Psoas muscle (tissue), 8 donors: ENCODE results near the gene TIMM17B. TPM values are rescaled to one million over a fixed set of nuclear protein-coding genes. Genes with fewer than 3 reads are reported as not detected.
"Not testable (repeated sequence)": the region's sequence is repeated elsewhere in the genome, so short reads cannot be mapped to it uniquely, and the experiment has no call there.

Source experiments
- ATAC-seq, 4 donors: fragments of 200-7000 bp; cut with Tn5 transposase; one replicate each; pipeline ENCODE4 v1.9.1; 2020; ENCODE audit warnings: moderate library complexity in 3 of 4, mild to moderate bottlenecking in 2 of 4
- DNase-seq, 2 donors: peaks; one replicate each; pipeline ENCODE4 v3.0.0-alpha.2; 2020
- H3K27ac ChIP-seq: fragments of 200-600 bp; one replicate; pipeline ENCODE4 v1.8.0; 2022
- H3K27me3 ChIP-seq, 3 donors: fragments of 200-600 bp in 1 of 3; one replicate each; pipeline versions ENCODE4 v1.6.1 to v1.8.0; 2013 to 2022; ENCODE audit warnings: low read length in 2 of 3, mild to moderate bottlenecking in 2 of 3, moderate library complexity in 1 of 3; ENCODE audit not compliant: insufficient read depth in 3 of 3
- H3K36me3 ChIP-seq, 2 donors: fragments of 200-600 bp in 1 of 2; one replicate each; pipeline versions ENCODE4 v1.6.1 to v1.8.0; 2013 to 2022; ENCODE audit warnings: low read depth in 1 of 2, mild to moderate bottlenecking in 1 of 2, moderate library complexity in 1 of 2; ENCODE audit not compliant: insufficient read depth in 1 of 2
- H3K4me1 ChIP-seq: fragments of 200-600 bp; one replicate; pipeline ENCODE4 v1.8.0; 2022
- H3K4me3 ChIP-seq: fragments of 200-600 bp; one replicate; pipeline ENCODE4 v1.8.0; 2022; ENCODE audit warnings: mild to moderate bottlenecking
- H3K9me3 ChIP-seq: fragments of 200-600 bp; one replicate; pipeline ENCODE4 v1.8.0; 2022
- whole genome bisulfite sequencing, 3 donors: extraction: QIAGEN DNeasy Blood & Tissue Kit; methylation state at CpG; one replicate each; pipeline versions ENCODE4 v1.1.6 to v1.1.7; 2013; 5-methylcytosine and 5-hydroxymethylcytosine counted together
- intact Hi-C, 2 donors: fragments of 100-400 bp; cut with DNase I; formaldehyde crosslinking; loops; one replicate each; pipeline versions ENCODE4 v1.11.0 to v1.14.2; 2022
- polyA plus RNA-seq, 3 donors: library from polyadenylated mRNA; stranded (reverse); fragments of 200-250 nt; gene quantifications; one replicate each; pipeline ENCODE4 v1.2.3, GENCODE V29; 2013
- total RNA-seq, 4 donors: library from RNA; stranded (reverse); fragmentation: NEBNext Ultra II Directional in 2 of 4; extraction: Animal tissue kit (Norgen Biotek cat#: 25700) in 2 of 4; gene quantifications; one replicate each; pipeline versions ENCODE4 v1.2.1 to v1.2.4, GENCODE V29; 2021 to 2023
- TF ChIP-seq, protein P1 (sequence below): fragments of 200-600 bp; IDR thresholded peaks from one replicate; pipeline ENCODE4 v1.8.0; 2022; ENCODE audit warnings: antibody characterized with exemption
- donor health status: healthy with polysubstance abuse.
- donor health status: DM: no; HTN: no; CAD: no; lungs with moderate emphysema.
- donor health status: Bipolar disorder and iron deficiency.
- donor health status: healthy.
- donor health status: DM: yes; HTN: yes; CAD: no.
- donor health status: DM: no; HTN: no; CAD: no.
- donor health status: DM: no; HTN: no; CAD: no.
- donor health status: DM: yes; HTN: yes; CAD: no.

Gene TIMM17B
- total and polyA plus RNA-seq, 7 donors = 56.6 to 91.6 (median 72.3) TPM

DNA sequence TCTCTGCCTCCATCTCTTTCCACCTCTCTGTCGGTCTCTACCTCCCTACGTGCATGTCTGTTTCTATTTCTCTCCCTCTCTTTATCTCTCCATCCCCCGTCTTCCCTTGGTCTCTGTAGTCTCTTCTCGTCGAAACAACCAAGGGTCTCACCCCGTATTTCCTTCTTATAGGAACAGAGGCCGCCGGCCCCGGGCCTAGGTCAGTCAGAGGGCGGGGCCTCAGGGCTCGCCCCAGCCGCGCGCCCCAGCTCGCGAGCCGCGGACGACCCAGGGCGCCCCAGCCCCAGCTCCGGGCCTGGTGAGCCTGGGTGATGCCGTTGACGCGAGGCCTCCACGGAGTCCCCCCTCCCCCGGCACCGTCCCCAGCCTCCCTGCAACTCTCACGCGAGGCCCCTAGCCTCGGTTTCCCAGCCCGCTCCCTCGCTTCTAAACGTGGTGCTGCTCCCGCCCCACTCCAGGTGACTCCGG, 6.6 kb downstream of the TIMM17B start:
- intact Hi-C loops = no loop called here
- ATAC-seq (peak; percentile 41 to 59 (median 50)), DNase-seq (peak in 1 of 2 donors; percentile 61)
- H3K27ac ChIP-seq = peak overlapping the region; percentile 60
- H3K4me1 ChIP-seq = peaks cover 7% of the 10 kb centered on the region
- peaks cover 0 to 25% of the 10 kb centered on the region in 2 donors for H3K36me3 ChIP-seq
- WGBS, 3 donors = 1 to 34% (median 1%) methylated on average over 18 to 35 of the region's 35 CpGs
- H3K9me3 ChIP-seq = no peaks in the 10 kb centered on the region
- no peaks in the 10 kb centered on the region for H3K27me3 ChIP-seq
- peak overlapping the region; percentile 76 for H3K4me3 ChIP-seq
- TF ChIP-seq, protein P1, sequence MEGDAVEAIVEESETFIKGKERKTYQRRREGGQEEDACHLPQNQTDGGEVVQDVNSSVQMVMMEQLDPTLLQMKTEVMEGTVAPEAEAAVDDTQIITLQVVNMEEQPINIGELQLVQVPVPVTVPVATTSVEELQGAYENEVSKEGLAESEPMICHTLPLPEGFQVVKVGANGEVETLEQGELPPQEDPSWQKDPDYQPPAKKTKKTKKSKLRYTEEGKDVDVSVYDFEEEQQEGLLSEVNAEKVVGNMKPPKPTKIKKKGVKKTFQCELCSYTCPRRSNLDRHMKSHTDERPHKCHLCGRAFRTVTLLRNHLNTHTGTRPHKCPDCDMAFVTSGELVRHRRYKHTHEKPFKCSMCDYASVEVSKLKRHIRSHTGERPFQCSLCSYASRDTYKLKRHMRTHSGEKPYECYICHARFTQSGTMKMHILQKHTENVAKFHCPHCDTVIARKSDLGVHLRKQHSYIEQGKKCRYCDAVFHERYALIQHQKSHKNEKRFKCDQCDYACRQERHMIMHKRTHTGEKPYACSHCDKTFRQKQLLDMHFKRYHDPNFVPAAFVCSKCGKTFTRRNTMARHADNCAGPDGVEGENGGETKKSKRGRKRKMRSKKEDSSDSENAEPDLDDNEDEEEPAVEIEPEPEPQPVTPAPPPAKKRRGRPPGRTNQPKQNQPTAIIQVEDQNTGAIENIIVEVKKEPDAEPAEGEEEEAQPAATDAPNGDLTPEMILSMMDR = no peak

DNA sequence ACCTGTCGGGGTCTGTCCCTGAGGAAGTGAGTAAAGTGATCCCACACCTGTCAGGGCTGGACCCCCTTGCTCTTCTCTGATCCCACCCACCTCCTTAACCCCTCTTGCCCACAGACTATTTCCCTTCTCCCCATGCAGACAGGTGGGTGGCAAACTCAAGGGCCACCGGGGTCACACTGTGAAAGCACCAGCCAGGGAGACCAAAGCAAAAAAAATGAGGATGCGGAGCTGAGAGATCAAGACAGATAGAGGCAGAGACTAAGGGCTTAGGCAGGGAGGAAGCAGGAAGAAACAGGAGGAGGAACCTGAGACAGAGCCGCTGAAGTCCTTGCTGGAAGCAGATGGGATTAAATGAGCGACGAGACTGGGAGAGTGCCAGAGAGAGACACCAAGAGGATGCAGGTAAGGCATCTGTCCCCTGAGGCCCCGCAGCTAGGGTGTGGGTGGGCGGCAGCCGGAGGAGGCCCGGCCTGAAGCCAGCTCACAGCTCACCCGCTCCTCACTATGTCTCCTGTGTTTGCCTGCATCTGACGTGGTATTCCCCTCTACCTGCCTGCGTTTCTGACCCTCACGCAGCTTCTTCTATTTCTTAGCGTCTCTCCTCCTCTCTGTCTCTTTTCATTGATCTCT, 7.2 kb downstream of the TIMM17B start:
- no peak for ATAC-seq
- H3K9me3 ChIP-seq = no peaks in the 10 kb centered on the region
- TF ChIP-seq, protein P1 = no peak
- no peaks in the 10 kb centered on the region for H3K27me3 ChIP-seq
- H3K4me3 ChIP-seq = peak overlapping the region; percentile 76
- no peak overlapping the region for H3K27ac ChIP-seq
- H3K4me1 ChIP-seq = peaks cover 7% of the 10 kb centered on the region
- WGBS, 3 donors = 24 to 55% (median 41%) methylated on average over 8 to 15 of the region's 15 CpGs
- intact Hi-C loops = no loop called here
- peaks cover 0 to 23% of the 10 kb centered on the region in 2 donors for H3K36me3 ChIP-seq
- no peak for DNase-seq

DNA sequence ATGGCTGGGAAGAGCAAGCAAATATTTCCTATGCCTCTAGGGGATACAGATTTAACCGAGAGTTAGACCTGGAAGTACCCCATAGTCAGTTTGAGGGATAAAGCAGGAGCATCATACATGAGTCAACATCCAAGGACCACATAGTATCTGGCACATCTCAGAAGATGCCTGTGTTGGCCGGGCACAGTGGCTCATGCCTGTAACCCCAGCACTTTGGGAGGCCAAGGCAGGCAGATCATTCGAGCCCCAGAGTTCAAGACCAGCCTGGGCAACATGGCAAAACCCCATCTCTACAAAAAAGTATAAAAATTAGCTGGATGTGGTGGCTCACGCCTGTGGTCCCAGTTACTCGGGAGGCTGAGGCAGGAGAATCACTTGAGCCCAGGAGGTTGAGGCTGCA, 11.0 kb downstream of the TIMM17B start:
- WGBS, 3 donors = 67 to 82% (median 78%) methylated on average over 5 of the region's 5 CpGs
- H3K4me1 ChIP-seq, H3K36me3 ChIP-seq, ATAC-seq, H3K27ac ChIP-seq, H3K27me3 ChIP-seq, H3K9me3 ChIP-seq, intact Hi-C loops, H3K4me3 ChIP-seq, DNase-seq: not testable (repeated sequence)

DNA sequence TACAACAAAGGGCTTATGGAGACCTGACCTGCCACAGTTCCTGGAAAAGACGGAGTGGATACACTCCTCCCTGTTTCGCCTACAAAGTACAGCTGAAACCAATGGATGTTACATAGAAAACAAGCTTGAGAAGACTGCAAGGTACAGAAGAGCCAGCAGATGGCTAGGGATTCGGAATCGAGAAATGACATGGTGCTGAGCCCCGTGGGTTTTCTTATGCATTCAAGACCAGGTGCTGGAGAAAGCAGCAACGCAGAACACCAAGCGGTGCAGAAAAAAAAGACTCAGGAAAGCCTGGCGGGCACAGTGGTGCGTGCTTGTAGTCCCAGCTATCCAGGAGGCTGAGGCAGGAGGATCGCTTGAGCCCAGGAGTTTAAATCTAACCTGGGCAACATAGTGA, 13.8 kb downstream of the TIMM17B start:
- H3K36me3 ChIP-seq = no peaks in the 10 kb centered on the region
- intact Hi-C loops = no loop called here
- DNase-seq (no peak), ATAC-seq (no peak)
- 58 to 69% (median 67%) methylated on average over 9 to 10 of the region's 10 CpGs for WGBS, 3 donors
- H3K4me1 ChIP-seq = no peaks in the 10 kb centered on the region
- H3K9me3 ChIP-seq = no peaks in the 10 kb centered on the region
- H3K27me3 ChIP-seq = no peaks in the 10 kb centered on the region
- no peak overlapping the region for H3K4me3 ChIP-seq
- TF ChIP-seq, protein P1 = no peak
- no peak overlapping the region for H3K27ac ChIP-seq

DNA sequence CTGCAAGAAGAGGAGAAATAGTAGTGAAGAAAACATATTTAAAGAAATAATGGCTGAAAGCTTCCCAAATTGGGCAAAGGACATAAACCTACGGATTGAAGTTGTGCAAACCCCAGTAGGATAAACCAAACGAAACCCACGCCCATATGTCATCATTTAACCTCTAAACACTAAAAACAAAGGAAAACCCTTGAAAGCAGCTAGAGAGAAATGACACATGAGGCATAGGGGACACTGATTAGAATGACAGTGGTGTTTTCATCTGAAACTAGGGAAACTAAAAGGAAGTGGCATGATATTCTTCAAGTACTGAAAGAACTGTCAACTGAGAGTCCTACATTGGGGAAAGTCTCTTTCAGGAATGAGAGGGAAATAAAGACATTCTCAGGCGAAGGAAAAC, 20.6 kb downstream of the TIMM17B start:
- ATAC-seq, intact Hi-C loops, H3K4me3 ChIP-seq, H3K4me1 ChIP-seq, H3K27ac ChIP-seq, H3K9me3 ChIP-seq, H3K27me3 ChIP-seq, H3K36me3 ChIP-seq, DNase-seq: not testable (repeated sequence)
- 53 to 73% (median 60%) methylated on average over 3 to 4 of the region's 4 CpGs for WGBS, 3 donors

DNA sequence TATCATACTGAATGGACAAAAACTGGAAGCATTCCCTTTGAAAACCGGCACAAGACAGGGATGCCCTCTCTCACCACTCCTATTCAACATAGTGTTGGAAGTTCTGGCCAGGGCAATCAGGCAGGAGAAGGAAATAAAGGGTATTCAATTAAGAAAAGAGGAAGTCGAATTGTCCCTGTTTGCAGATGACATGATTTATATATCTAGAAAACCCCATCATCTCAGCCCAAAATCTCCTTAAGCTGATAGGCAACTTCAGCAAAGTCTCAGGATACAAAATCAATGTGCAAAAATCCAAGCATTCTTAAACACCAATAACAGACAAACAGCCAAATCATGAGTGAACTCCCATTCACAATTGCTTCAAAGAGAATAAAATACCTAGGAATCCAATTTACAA, 25.6 kb downstream of the TIMM17B start:
- 48 to 70% (median 66%) methylated on average over 1 of the region's 2 CpGs for WGBS, 3 donors

More for the DNA sequence above, 25.6 kb downstream of the TIMM17B start:
- H3K9me3 ChIP-seq, ATAC-seq, H3K4me1 ChIP-seq, H3K36me3 ChIP-seq, DNase-seq, H3K4me3 ChIP-seq, H3K27me3 ChIP-seq, H3K27ac ChIP-seq, intact Hi-C loops: not testable (repeated sequence)
